Endodermal cell (in vitro differentiated cells): ENCODE results near the gene TSC2. TPM values are rescaled to one million over a fixed set of nuclear protein-coding genes. Genes with fewer than 3 reads are reported as not detected.

Experiments used
- DNase-seq: peaks from one replicate; pipeline ENCODE4 v3.0.0-alpha.2; 2017
- H3K27ac ChIP-seq: 2 replicates; pipeline ENCODE4 v1.5.1; 2013; ENCODE audit warnings: mild to moderate bottlenecking, low read depth, low read length, moderate library complexity
- H3K27me3 ChIP-seq: 2 replicates; pipeline ENCODE4 v1.6.1; 2013; ENCODE audit warnings: mild to moderate bottlenecking, low read length, moderate library complexity; ENCODE audit not compliant: insufficient read depth, control insufficient read depth, poor library complexity, severe bottlenecking
- H3K36me3 ChIP-seq: 2 replicates; pipeline ENCODE4 v1.7.0; 2013; ENCODE audit warnings: mild to moderate bottlenecking, low read length, moderate library complexity; ENCODE audit not compliant: control insufficient read depth, insufficient read depth
- H3K4me1 ChIP-seq: one replicate; pipeline ENCODE4 v1.7.0; 2013; ENCODE audit warnings: low read length; ENCODE audit not compliant: control insufficient read depth, insufficient read depth
- H3K4me3 ChIP-seq: 2 replicates; pipeline ENCODE4 v1.5.1; 2013; ENCODE audit warnings: mild to moderate bottlenecking, low read length, moderate library complexity
- H3K9ac ChIP-seq: 2 replicates; pipeline ENCODE4 v1.6.1; 2013; ENCODE audit warnings: mild to moderate bottlenecking, low read length, moderate library complexity; ENCODE audit not compliant: poor library complexity, severe bottlenecking; ENCODE audit errors: extremely low read depth
- H3K9me3 ChIP-seq: 2 replicates; pipeline ENCODE4 v1.6.1; 2013; ENCODE audit warnings: mild to moderate bottlenecking, low read length, moderate library complexity; ENCODE audit not compliant: control insufficient read depth
- H3K27ac Mint-ChIP-seq: 2 replicates; pipeline ENCODE4 v1.8.0; 2020; ENCODE audit warnings: mixed read lengths
- H3K27me3 Mint-ChIP-seq: 2 replicates; pipeline ENCODE4 v1.8.0; 2021; ENCODE audit warnings: mild to moderate bottlenecking, mixed read lengths; ENCODE audit not compliant: insufficient read depth
- H3K36me3 Mint-ChIP-seq: 2 replicates; pipeline ENCODE4 v1.8.0; 2020; ENCODE audit warnings: low read depth, mixed read lengths
- H3K4me1 Mint-ChIP-seq: 2 replicates; pipeline ENCODE4 v1.8.0; 2020; ENCODE audit warnings: mixed read lengths
- H3K4me3 Mint-ChIP-seq: 2 replicates; pipeline ENCODE4 v1.8.0; 2020; ENCODE audit warnings: mild to moderate bottlenecking, moderate library complexity, mixed read lengths
- H3K9me3 Mint-ChIP-seq: 2 replicates; pipeline ENCODE4 v1.8.0; 2020; ENCODE audit warnings: mild to moderate bottlenecking, mixed read lengths
- CTCF ChIP-seq: fragments of 200-600 bp; sonication (generic); conservative IDR thresholded peaks from 2 replicates; pipeline ENCODE4 v1.5.0; 2021; ENCODE audit warnings: antibody characterized with exemption, mild to moderate bottlenecking
- WGBS, 2 experiments: methylation state at CpG; one replicate each; pipeline versions ENCODE4 v1.1.5 to v1.1.7; 2013; ENCODE audit warnings: missing lambda C conversion rate in 2 of 2, mixed read lengths in 1 of 2; ENCODE audit not compliant: insufficient coverage in 1 of 2, insufficient read length in 1 of 2; 5-methylcytosine and 5-hydroxymethylcytosine counted together
- total RNA-seq, 2 donors: library from RNA; stranded (reverse); fragmentation: NEBNext Ultra II Directional in 1 of 2; extraction: Animal tissue kit (Norgen Biotek cat#: 25700) in 1 of 2; gene quantifications; 2 replicates in 1 of 2; 3 replicates in 1 of 2; pipeline ENCODE4 v1.2.1, GENCODE V29; 2021

TSC2 gene
- total RNA-seq, 2 donors from 2014 or later = 166 to 192 TPM

GRCh38 chr16:2084895-2085625 is 37.3 kb downstream of the TSC2 start:
- Mint-ChIP-seq H3K4me1 (no peaks in the 10 kb centered on the region), H3K27ac (no peak overlapping the region), H3K4me3 (no peak overlapping the region), H3K27me3 (no peaks in the 10 kb centered on the region), H3K36me3 (peaks cover 11% of the 10 kb centered on the region), H3K9me3 (no peaks in the 10 kb centered on the region)
- Histone ChIP-seq H3K4me3 (no peak overlapping the region), H3K4me1 (no peaks in the 10 kb centered on the region), H3K27ac (no peak overlapping the region), H3K9ac (no peak overlapping the region), H3K9me3 (no peaks in the 10 kb centered on the region), H3K27me3 (no peaks in the 10 kb centered on the region), H3K36me3 (peaks cover 16% of the 10 kb centered on the region)
- WGBS, 2 experiments = 93 to 95% methylated on average over 21 to 29 of the region's 29 CpGs
- no peak for TF ChIP-seq CTCF
- no peak for DNase-seq

- Mint-ChIP-seq H3K9me3 (no peaks in the 10 kb centered on the region), H3K27ac (no peak overlapping the region), H3K36me3 (peaks cover 11% of the 10 kb centered on the region), H3K4me3 (no peak overlapping the region), H3K27me3 (no peaks in the 10 kb centered on the region), H3K4me1 (no peaks in the 10 kb centered on the region)
- Histone ChIP-seq H3K27me3 (no peaks in the 10 kb centered on the region), H3K36me3 (peaks cover 16% of the 10 kb centered on the region), H3K4me1 (no peaks in the 10 kb centered on the region), H3K9ac (no peak overlapping the region), H3K9me3 (no peaks in the 10 kb centered on the region), H3K4me3 (no peak overlapping the region), H3K27ac (no peak overlapping the region)
- no peak for TF ChIP-seq CTCF
- 93% methylated on average over 3 to 14 of the region's 14 CpGs for WGBS, 2 experiments
- DNase-seq = no peak
Observed at GRCh38 chr16:2085669-2086068, 37.9 kb downstream of the TSC2 start.

DNA sequence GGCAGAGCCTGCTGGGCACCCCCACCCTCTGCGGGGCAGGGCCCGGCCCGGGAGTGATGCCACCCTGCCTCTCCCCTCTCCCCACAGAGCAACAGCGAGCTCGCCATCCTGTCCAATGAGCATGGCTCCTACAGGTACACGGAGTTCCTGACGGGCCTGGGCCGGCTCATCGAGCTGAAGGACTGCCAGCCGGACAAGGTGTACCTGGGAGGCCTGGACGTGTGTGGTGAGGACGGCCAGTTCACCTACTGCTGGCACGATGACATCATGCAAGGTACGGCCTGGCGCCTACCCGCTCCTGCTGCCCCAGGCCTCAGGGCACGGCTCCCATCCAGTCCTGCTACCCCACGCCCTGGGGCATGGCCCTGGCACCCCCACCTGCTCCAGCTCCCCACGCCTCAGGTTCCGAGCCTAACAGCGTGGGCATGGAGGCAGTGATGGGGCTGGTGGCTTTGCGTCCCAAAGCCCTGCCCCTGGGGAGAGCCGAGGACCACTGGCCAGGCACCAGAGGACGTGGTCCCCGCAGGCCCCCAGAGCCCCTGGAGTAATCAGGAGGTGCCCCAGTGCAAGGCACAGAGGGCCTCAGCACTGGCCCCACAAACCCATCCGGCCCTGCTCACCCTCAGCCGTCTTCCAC is 38.4 kb downstream of the TSC2 start:
- Histone ChIP-seq H3K9ac (no peak overlapping the region), H3K27me3 (no peaks in the 10 kb centered on the region), H3K9me3 (no peaks in the 10 kb centered on the region), H3K4me3 (no peak overlapping the region), H3K27ac (no peak overlapping the region), H3K36me3 (peaks cover 16% of the 10 kb centered on the region), H3K4me1 (no peaks in the 10 kb centered on the region)
- Mint-ChIP-seq H3K27ac (no peak overlapping the region), H3K4me3 (no peak overlapping the region), H3K9me3 (no peaks in the 10 kb centered on the region), H3K36me3 (peaks cover 11% of the 10 kb centered on the region), H3K4me1 (no peaks in the 10 kb centered on the region), H3K27me3 (no peaks in the 10 kb centered on the region)
- no peak for DNase-seq
- TF ChIP-seq CTCF = no peak
- WGBS, 2 experiments = 96 to 97% methylated on average over 16 to 27 of the region's 27 CpGs
